Epidermal melanocyte (primary cell): ENCODE results near the gene ZNF555.
"Not testable (repeated sequence)": the region's sequence is repeated elsewhere in the genome, so short reads cannot be mapped to it uniquely, and the experiment has no call there.

ENCODE experiments used
- DNase-seq: peaks from one replicate; pipeline ENCODE4 v3.0.0; 2011; ENCODE audit warnings: low spot score; ENCODE audit not compliant: insufficient read length

The ZNF555 gene

DNA sequence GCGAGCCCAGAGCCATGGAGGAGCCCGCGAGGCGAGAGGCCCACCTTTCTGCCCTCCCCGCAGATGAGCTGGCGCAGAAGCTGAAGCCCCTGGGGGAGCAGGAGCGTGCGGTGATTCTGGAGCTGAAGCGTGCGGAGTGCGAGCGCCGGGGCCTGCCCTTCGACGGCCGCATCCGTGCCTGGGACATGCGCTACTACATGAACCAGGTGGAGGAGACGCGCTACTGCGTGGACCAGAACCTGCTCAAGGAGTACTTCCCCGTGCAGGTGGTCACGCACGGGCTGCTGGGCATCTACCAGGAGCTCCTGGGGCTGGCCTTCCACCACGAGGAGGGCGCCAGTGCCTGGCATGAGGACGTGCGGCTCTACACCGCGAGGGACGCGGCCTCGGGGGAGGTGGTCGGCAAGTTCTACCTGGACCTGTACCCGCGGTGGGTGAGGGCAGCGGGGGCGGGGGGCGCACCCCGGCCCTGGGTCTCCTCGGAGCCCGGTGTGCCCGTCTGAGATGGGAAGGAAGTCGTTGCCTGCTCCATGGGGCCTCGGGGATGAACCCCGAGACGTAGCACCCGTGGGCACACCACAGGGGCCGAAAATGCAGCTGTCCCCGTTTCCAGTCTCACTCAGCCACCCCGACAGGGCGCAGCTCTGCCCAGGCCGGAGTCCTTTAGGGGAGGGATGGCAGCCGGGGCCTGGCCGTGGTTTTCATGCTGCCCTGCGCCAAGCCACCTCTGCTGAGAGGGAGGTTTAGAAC, 33.7 kb upstream of the ZNF555 start:
- DNase-seq: no peak

DNA sequence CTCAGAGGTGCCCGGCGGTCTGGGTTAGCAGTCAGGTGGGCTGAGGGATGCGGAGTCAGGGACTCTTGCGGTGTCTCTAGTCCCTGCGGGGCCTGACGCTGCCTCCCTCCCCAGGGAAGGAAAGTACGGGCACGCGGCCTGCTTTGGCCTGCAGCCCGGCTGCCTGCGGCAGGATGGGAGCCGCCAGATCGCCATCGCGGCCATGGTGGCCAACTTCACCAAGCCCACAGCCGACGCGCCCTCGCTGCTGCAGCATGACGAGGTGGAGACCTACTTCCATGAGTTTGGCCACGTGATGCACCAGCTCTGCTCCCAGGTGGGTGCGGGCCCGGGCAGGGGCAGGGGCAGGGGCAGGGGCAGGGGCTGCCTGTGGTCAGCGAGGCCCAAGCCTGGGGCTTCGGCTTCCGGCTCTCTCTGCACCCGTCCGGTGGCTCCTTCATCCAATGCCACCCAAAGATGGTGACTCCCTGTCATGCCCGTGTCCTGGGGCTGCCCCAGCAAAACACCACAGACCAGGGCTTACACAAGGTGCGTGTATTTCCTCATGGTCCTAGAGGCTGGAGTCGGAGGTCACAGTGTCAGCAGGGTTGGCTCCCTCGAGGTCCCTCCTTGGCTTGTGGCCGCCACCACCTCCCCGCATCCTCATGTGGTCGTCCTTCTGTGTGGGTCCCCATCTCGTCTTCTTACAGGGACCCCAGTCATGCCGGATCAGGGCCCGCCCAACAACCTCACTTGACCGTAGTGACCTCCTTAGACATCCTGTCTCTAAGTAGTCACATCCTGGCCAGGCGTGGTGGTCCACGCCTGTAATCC, 32.9 kb upstream of the ZNF555 start:
- no peak for DNase-seq

DNA sequence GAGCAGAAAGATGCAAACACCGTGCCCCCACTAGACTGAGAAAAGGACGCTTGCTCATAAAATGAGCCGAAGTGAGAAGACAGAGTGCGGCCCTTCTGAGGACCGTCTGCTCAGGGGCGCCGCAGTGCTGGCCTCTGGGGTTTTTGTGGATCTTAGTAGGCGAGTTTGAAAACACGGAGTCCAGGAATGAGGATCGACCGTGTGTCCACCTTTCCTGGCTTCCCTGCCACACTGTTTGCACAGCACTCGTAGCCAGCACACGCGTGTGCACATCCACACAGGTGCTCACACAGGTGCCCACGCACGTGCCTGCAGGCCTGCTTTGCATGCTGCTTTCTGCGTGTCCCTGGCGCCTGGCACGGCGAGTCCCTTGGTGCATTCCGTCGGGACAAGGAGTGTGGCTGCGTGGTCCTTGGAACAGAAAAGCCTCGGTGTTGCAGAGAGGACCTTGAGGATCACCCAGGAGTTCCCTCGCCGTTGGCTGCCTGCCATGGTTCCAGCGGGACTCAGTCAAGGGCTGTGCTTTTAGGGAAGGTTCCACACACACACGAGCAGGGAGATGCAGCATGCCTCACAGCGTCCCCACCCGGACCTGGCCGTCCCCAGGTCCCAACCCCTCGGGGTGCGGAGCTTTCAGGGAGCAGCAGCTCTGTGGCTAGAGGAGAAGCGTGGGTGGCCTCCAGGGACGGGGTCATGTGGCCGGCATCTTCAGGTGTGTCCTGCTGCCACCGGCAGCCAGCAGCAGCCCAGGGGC, 31.7 kb upstream of the ZNF555 start:
- no peak for DNase-seq

DNA sequence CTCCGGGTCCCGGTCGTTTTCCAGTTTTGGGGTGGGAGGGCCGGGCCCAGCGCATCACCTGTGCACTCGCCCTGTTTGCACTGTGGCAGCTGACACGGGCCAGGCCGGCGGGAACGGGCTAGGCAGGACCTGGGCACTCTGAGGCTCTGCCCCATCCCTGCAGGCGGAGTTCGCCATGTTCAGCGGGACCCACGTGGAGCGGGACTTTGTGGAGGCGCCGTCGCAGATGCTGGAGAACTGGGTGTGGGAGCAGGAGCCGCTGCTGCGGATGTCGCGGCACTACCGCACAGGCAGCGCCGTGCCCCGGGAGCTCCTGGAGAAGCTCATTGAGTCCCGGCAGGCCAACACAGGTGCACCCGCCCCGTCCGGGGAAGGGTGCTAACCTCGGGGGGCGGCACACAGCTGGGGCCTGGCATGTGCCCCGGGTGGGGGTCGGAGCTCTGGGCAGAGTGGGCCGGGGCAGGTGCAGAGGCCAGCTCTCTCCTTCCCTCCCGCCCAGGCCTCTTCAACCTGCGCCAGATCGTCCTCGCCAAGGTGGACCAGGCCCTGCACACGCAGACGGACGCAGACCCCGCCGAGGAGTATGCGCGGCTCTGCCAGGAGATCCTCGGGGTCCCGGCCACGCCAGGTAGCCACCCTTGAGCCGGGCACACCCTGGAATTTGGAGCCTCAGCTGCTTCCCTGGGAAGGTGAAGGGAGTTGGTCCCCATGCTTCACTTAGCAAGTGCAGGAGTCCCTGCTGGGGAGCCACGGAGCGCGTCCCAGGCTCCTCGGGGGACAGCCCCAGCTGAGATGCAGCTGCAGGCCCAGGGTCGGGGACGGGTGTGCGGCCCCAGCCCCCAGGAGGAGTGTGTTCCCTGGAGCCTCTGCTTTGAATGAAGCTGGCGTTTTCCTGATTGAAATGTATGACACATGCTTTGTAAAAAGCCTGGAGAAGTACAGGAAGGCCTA, 30.9 kb upstream of the ZNF555 start:
- DNase-seq: no peak

DNA sequence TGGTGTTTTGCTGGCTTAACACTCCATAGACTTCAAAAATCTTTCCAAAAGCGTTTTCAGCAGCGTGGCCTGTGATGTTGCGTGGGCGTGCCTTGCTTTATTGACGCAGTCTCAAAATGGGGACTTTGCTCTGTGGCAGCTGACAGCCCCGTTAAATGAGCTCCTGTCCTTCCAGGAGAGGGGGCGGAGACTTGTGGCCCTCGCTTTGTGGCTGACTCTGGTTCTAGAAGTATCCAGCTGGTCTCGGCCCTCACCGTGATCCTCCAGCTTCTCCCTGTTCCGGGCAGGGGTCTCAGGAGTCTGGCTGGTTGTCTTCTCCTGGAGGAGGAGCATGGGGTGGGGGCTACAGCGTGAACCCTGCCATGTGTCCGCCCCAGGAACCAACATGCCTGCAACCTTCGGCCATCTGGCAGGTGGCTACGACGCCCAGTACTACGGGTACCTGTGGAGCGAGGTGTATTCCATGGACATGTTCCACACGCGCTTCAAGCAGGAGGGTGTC, 30.0 kb upstream of the ZNF555 start:
- DNase-seq: no peak

DNA sequence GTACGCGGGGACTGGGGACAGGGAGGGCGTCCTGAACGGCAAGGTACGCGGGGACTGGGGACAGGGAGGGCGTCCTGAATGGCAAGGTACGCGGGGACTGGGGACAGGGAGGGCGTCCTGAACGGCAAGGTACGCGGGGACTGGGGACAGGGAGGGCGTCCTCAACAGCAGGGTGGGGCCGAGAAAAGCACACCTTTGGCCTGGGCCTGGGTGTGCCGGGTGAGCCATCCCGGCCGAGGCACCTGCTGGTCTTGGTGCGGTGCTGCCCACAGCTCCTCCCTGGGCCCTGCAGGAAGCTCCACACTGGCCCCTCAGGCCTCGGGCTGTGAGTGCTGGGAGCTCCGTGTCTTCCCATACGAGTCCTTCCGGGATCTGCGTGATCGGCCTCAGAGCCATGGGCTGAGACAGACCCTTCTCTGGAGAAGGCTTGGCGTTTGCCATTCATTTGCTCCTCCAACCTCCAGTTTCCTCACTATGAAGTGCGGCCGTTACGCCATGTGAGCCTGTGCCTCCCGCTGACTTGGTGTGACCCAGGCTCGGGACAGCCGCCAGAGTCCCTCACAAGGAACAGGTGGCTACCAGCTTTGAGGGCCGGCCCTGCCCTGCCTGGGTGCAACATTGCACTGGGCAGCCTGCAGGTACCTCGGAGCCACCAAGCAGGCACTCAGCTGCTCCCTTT, 29.4 kb upstream of the ZNF555 start:
- no peak for DNase-seq

DNA sequence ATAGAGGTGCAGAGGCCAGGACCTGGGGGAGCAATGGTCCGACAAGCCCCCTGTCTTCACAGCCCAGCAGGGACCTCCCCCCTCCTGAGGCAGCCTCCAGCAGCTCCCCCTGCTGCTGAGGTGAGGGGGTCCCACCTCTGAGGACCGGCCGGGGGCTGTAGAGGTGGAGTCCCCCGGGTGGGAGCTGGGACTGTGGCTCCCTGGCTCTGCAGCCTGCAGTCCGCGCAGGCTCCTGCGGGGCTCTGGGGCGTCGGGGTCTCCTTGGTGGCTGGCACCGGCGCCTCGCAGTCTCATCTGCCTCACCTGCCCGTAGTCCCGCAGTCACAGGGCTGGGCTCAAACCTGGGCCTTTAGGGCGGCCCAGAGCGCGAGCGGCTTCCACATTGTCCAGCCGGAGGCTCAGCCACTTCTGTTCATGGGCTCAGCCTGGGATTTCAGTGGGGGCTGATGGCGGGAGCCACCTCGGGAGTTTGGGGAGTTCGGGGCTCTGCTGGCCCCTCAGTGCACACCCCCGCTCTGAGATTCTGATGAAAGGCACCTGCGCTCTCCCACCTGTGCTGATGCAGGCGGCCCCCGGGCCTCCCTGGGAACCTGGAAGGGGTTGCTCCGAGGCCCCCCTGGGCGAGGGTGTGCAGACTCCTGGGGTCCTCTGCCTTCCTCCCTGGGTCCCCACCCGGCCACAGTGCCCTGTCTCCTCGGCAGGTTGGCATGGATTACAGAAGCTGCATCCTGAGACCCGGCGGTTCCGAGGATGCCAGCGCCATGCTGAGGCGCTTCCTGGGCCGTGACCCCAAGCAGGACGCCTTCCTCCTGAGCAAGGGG, 28.7 kb upstream of the ZNF555 start:
- DNase-seq: no peak

DNA sequence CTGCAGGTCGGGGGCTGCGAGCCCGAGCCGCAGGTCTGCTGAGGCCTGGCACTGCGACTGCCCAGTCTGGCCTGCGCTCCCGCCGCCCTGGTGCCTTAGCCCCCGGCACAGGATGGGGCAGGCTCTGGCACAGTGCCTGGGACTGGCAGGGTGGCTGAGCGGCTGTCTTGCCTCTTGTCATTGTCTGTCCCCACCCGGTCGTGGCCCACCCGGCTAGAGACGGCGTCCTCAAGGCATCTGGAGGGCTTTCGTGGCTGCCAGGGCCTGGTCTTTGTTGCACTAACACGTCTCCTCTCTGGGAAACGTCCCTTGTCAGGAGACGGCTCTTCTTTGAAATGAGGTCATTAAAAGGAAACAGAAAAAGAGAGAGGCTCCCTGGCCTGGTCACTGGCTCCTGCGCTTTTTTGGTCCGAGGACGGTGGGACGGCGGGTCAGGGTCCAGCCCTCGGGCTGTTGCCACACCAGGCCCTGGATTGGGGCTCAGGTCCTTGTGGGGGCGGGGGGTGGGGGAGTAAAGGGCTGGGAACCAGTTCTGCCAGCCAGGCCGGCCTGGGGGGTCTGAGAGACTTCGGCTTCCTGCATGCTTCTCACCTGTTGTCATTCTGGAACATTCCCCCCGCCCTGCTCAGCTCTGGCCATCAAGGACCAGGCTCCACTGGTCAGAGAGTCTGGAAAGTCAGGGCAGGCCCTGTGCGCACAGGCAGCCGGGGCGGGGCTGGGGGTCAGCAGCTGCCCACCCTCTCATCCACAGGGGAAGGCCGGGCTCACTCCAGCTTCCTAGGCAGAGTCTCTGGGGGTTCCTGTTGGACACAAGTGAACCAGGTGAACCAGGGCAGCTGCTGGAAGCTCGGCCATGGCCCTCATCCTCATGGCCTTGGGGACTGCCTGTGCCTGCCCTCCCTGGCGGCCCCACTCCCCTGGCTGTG, 27.8 kb upstream of the ZNF555 start:
- no peak for DNase-seq

DNA sequence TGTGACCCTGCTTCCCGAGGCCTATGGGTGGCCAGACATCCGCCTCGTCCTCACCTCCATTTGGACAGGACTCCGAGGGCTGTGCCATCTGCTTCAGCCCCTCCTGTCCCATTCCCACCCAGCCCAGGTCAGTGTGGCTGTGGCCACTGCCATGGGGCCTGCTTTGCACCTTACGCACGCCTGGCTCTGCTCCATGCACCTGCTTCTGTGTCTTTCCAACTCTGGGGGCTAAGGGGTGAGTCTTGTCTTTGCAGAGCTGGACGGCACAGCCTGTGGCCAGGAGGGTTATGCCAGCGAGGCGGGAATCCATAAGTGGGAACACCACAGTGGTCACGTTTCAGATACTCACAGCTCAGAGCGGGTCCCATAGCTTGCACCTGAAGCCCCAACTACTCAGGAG, 26.8 kb upstream of the ZNF555 start:
- DNase-seq: no peak

DNA sequence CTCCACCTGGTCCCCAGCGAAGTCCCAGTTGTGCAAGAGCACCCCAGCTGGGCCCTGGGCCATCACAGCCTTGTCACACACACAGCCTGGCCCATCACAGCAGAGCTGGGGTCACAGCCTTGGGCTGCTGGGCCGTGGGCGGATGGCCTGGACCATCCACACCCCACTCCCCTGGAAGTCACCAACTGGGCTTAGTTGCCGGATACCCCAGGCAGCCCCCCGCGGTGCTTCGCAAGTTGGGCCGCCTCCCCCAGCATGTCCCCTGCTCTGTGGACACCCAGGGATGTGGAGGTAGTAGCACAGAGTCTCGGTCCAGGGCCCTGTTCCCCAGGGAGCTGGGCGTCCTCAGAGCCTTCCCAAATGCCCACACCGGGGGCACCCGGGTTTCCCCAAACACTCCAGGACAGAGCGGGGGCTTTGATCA, 26.1 kb upstream of the ZNF555 start:
- no peak for DNase-seq

DNA sequence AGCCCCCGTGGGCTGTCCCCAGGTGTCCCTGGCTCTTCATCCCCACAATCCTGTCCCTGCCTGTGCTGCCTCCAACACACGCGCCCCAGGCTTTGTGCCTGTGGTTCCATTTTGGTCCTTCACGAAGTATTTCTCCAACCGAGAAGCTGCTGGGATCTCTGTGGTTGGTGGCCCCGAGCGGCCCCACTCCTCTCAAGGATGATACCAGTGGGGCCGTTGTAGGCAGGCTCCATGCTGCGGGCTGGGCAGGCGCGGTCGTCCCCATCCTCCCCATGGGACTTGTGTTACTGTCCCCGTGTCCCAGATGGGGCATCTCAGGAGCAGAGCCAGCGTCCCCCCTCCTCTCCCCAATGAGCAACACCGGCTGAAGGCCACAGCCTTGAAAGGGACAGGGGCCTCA, 25.4 kb upstream of the ZNF555 start:
- DNase-seq: no peak

DNA sequence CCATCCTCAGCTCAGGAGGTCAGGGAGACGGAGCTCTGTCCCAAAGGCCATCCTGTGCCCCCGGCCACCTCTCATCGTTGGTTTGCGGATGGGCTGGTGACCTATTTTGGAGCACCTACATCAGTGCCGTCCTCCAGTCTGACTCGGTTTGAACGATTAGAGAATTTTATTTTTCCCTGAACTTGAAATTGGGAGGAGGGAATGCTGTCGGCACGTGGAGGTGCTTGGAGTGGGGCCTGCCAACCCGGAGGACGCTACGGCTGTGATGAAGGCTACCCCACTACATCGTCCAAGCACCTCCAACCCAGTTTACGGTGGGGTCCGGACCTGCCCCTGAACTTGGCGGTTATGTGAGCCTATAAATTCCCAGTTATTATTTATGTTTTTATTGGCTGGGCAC, 24.6 kb upstream of the ZNF555 start:
- DNase-seq: no peak

DNA sequence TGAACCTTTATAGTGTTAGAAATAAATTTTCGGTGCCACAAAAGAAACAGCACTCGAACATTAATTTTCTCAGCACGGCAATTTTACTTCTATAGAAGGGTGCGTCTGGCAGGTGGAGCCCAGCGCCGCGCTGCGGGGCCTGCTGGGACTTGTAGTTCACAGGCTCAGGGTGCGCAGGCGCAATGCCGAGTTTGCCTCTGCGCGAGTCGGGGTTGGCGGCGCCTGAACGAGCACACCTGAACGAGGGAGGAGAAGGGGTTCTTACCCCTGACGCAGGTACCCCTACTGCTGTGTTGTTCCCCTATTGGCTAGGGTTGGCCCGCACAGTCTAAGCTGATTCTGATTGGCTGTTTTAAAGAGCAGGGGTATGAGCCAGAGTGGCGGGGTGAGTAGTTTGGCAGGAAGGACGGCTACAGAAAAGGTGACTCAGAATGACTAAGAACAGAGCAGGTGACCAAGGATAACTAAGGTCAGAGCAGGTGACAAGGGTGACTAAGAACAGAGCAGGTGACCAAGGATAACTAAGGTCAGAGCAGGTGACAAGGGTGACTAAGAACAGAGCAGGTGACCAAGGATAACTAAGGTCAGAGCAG, 23.9 kb upstream of the ZNF555 start:
- DNase-seq: not testable (repeated sequence)

DNA sequence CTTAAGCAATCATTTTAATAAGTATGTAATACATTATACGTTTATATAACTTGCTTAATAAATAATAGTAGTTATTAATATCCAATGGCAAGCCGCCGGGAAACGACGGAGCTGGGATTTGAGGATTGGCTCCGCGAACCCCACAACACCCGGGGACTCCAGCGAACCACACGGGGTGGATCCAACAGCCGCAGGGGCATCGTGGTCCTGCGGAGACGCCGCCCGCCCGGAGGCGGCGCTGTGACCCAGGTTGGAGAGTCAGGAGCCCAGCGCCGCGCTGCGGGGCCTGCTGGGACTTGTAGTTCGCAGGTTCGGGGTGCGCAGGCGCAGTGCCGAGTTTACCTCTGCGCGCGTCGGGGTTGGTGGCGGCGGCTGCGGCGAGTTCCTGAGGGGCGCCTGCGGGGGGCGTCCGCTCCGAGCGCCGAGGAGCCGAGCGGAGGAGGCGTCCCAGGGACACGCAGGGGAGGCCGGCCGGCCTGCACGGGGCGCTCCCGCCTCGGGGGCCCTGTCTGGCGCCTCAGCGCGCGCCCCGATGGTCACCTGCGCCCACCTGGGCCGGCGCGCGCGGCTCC, 21.6 kb upstream of the ZNF555 start, which contains the start of gene ZNF554:
Gene ZNF554 (plus strand): TSS at position 329 of the 572 bp plus-strand sequence. CDS start 204 bp downstream, at position 533.
- DNase-seq: peak; percentile 93

DNA sequence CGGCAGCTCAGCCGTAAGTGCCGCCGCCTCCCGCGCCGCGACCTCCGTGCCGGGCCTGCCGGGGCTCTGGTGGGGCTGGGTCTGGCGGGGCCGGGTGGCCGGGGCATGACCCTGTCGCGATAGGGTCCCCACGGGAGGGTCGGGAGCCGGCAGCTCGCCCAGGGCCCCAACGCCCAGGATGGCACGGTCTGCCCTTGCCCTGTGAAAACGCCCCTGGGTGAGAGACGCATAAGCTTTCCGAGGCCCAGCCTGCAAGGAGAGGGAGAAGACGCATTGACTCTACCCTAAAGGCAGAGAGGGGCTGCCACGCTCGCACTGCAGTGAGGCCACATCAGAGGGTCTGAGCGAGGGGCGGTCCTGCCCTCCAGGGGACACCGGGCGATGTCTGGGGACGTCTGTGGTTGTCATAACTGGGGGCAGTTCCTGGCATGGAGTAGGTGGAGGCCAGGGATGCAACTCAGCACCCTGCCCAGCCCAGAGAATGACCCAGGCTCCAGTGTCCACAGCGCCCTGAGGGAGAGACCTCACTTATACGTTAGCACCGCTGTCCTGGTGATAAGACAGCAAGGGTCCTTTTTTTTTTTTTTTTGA, 21.1 kb upstream of the ZNF555 start:
- peak; percentile 21 for DNase-seq

DNA sequence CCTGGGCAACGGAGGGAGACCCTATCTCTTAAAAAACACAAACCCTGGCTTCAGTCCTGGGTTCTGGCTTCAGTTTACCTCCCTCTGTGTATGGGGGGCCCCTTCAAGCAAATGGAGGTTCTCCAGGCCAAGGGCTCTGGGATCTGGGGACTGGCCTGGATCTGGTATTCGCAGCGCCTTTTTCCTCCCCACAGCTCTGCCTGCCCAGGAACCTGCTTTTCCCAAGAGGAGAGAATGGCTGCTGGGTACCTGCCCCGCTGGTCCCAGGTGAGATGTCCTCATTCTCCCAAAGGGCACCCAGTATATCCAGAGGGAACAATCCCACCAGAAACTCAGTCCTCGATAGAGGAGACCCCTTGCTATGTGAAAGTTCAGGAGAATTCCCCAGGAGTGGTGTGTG, 18.4 kb upstream of the ZNF555 start:
- DNase-seq: no peak

DNA sequence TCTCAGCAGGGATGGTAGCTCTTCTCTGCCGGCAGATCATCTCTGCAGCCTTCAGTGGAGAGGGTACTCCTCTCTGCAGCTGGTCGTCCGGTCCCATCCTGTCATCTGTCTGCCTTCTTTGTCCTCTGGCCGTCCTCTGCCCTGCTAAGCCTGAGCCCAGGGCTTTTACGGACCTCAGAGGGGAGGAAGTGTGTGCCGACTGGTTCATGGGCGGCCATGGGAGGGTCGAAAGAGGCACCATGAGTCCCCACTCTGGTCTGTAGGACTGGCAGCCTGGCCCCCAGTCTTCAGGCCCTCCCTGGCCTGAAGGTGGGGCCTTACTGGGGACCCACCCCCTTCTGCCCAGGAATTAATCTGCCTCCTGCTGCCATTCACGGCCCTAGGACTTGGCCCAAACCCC, 17.6 kb upstream of the ZNF555 start:
- DNase-seq: no peak
